CD4-positive, alpha-beta T cell (primary cell): ENCODE measurements around the gene POLR3C. TPM values are rescaled to one million over a fixed set of nuclear protein-coding genes. Genes with fewer than 3 reads are reported as not detected.
A peak's percentile ranks its signal among the peaks of the same experiment; 100 is the strongest.

Experiments
- ATAC-seq: fragments of 200-7000 bp; cut with Tn5 transposase; one replicate; pipeline ENCODE4 v1.10.0; 2022; ENCODE audit warnings: mild to moderate bottlenecking; ENCODE audit not compliant: poor library complexity
- CTCF ChIA-PET: fragments of 350-600 bp; sonication (Branson Sonifier 250); formaldehyde crosslinking; loops from one replicate; lab custom pipeline; 2021; ENCODE audit warnings: antibody characterized with exemption, inconsistent platforms; lab: Charles Lee
- POLR2A ChIA-PET: fragments of 350-600 bp; sonication (Branson Sonifier 250); formaldehyde crosslinking; loops from one replicate; lab custom pipeline; 2021; ENCODE audit warnings: antibody characterized with exemption, inconsistent platforms; lab: Charles Lee
- DNase-seq, 14 experiments: peaks; one replicate each; pipeline ENCODE4 v3.0.0-alpha.2; 2013 to 2020; ENCODE audit warnings: mixed read lengths in 2 of 14
- H3K27ac ChIP-seq, 2 donors: one replicate each; pipeline versions ENCODE4 v1.5.1 to v1.7.0; 2013; ENCODE audit warnings: low read length in 2 of 2, low read depth in 1 of 2, mild to moderate bottlenecking in 1 of 2
- H3K27me3 ChIP-seq, 2 experiments: 1 replicate in 1 of 2; 2 replicates in 1 of 2; pipeline versions ENCODE4 v1.6.1 to v1.7.0; 2013; ENCODE audit warnings: low read length in 2 of 2, control low read depth in 1 of 2, mild to moderate bottlenecking in 1 of 2, moderate library complexity in 1 of 2; ENCODE audit not compliant: insufficient read depth in 2 of 2, control insufficient read depth in 1 of 2
- H3K36me3 ChIP-seq: one replicate; pipeline ENCODE4 v1.6.1; 2013; ENCODE audit warnings: low read length, control low read depth; ENCODE audit not compliant: insufficient read depth
- H3K4me1 ChIP-seq: one replicate; pipeline ENCODE4 v1.6.1; 2013; ENCODE audit warnings: low read length, control low read depth; ENCODE audit not compliant: insufficient read depth
- H3K4me3 ChIP-seq: one replicate; pipeline ENCODE4 v1.5.1; 2013; ENCODE audit warnings: mild to moderate bottlenecking, low read length, moderate library complexity
- H3K9me3 ChIP-seq, 2 experiments: 1 replicate in 1 of 2; 2 replicates in 1 of 2; pipeline versions ENCODE4 v1.6.1 to v1.7.0; 2013; ENCODE audit warnings: low read length in 2 of 2, mild to moderate bottlenecking in 2 of 2, control low read depth in 1 of 2, moderate library complexity in 1 of 2; ENCODE audit not compliant: control insufficient read depth in 1 of 2, insufficient read depth in 1 of 2
- H3K27ac Mint-ChIP-seq: one replicate; pipeline ENCODE4 v1.8.0; 2020; ENCODE audit warnings: mixed read lengths
- H3K27me3 Mint-ChIP-seq: one replicate; pipeline ENCODE4 v1.8.0; 2021; ENCODE audit warnings: mixed read lengths
- H3K36me3 Mint-ChIP-seq: one replicate; pipeline ENCODE4 v1.8.0; 2021; ENCODE audit warnings: low read depth, mixed read lengths
- H3K4me1 Mint-ChIP-seq: one replicate; pipeline ENCODE4 v1.8.0; 2021; ENCODE audit warnings: low read depth, mixed read lengths
- H3K4me3 Mint-ChIP-seq: one replicate; pipeline ENCODE4 v1.8.0; 2020; ENCODE audit warnings: mild to moderate bottlenecking, mixed read lengths
- H3K9me3 Mint-ChIP-seq: one replicate; pipeline ENCODE4 v1.8.0; 2020; ENCODE audit warnings: mixed read lengths
- CTCF ChIP-seq: fragments of 200-600 bp; IDR thresholded peaks from one replicate; pipeline ENCODE4 v1.8.0; 2022; ENCODE audit warnings: antibody characterized with exemption, mild to moderate bottlenecking
- intact Hi-C, 2 experiments: fragments of 100-400 bp; cut with DNase I in 1 of 2; cut with micrococcal nuclease in 1 of 2; formaldehyde crosslinking; loops; one replicate each; pipeline versions ENCODE4 v1.15.1 to v1.9.0; 2023 to 2025; cut with DNase I, micrococcal nuclease
- total RNA-seq, 174 experiments: library from RNA in 2 of 174; stranded (reverse) in 2 of 174; gene quantifications; one replicate each; pipeline ENCODE4 v1.2.3 and lab custom pipeline; 2021 to 2026

Gene POLR3C
- total RNA-seq, 2 experiments from 2014 or later, result 18.6 to 19.9 TPM

GRCh38 chr1:145879775-145880174, 55.8 kb downstream of the POLR3C start:
- peaks cover 4% of the 10 kb centered on the region for H3K4me1 Mint-ChIP-seq
- Histone ChIP-seq H3K4me3 (no peak overlapping the region), H3K27ac (no peak overlapping the region), H3K36me3 (no peaks in the 10 kb centered on the region), H3K4me1 (no peaks in the 10 kb centered on the region), H3K27me3 (peaks cover 13 to 18% of the 10 kb centered on the region in 2 experiments), H3K9me3 (no peaks in the 10 kb centered on the region)
- no peaks in the 10 kb centered on the region for H3K9me3 Mint-ChIP-seq
- POLR2A ChIA-PET, result interaction anchor here (3.3 kb wide), 1 partner anchor 21 kb away, joined by 13 read pairs; the partner anchor contains the start of gene PIAS3
- ATAC-seq, result no peak
- H3K27ac Mint-ChIP-seq, result no peak overlapping the region
- CTCF ChIA-PET, result interaction anchor here (1.1 to 2.7 kb wide), 2 partner anchors 12 to 34 kb away, joined by 3 to 12 read pairs; partner anchors contain the start of gene NUDT17
- H3K36me3 Mint-ChIP-seq, result no peaks in the 10 kb centered on the region
- peaks cover 25% of the 10 kb centered on the region for H3K27me3 Mint-ChIP-seq
- no peak for TF ChIP-seq CTCF
- intact Hi-C loops, result no loop called here
- H3K4me3 Mint-ChIP-seq, result no peak overlapping the region
- DNase-seq, result no peak

GRCh38 chr1:145884675-145885074, 60.7 kb downstream of the POLR3C start:
- CTCF ChIA-PET, result interaction anchor here (2.6 kb wide), 1 partner anchor 39 kb away, joined by 17 read pairs; the partner anchor contains the start of gene NUDT17

GRCh38 chr1:145885738-145886287, 61.8 kb downstream of the POLR3C start, which contains the start of gene ANKRD35:
ANKRD35 (minus strand) TSS chr1:145885866; CDS start chr1:145885758, 108 bp downstream.
- Histone ChIP-seq H3K4me1 (peaks cover 17% of the 10 kb centered on the region), H3K36me3 (no peaks in the 10 kb centered on the region), H3K27me3 (peaks cover 14 to 22% of the 10 kb centered on the region in 2 experiments), H3K27ac (no peak within 1 kb of the TSS), H3K9me3 (no peaks in the 10 kb centered on the region), H3K4me3 (peak within 1 kb of the TSS; percentile 70)
- CTCF ChIA-PET, result interaction anchor here (0.6 to 2.6 kb wide), 5 partner anchors 14 to 121 kb away, joined by 3 to 17 read pairs (median 4); partner anchors contain the start of gene NUDT17
- Mint-ChIP-seq H3K4me1 (peaks cover 20% of the 10 kb centered on the region), H3K27ac (no peak within 1 kb of the TSS), H3K9me3 (no peaks in the 10 kb centered on the region), H3K27me3 (peaks cover 27% of the 10 kb centered on the region), H3K4me3 (peak within 1 kb of the TSS; percentile 89), H3K36me3 (no peaks in the 10 kb centered on the region)
- POLR2A ChIA-PET, result interaction anchor here (1.0 to 2.3 kb wide), 5 partner anchors 14 to 110 kb away, joined by 3 to 24 read pairs (median 6); partner anchors contain the start of genes LIX1L, NUDT17, PIAS3 and TXNIP
- intact Hi-C loops, result loop anchor here (1.0 to 2.0 kb wide), 3 partner anchors 27 to 31 kb away; partner anchors contain the start of gene PIAS3 (in 2 of the 2)
- TF ChIP-seq CTCF, result no peak
- DNase-seq (peak; percentile 70 to 92 (median 84)), ATAC-seq (peak; percentile 99)

More at GRCh38 chr1:145884675-145885074, 60.7 kb downstream of the POLR3C start:
- Mint-ChIP-seq H3K9me3 (no peaks in the 10 kb centered on the region), H3K36me3 (no peaks in the 10 kb centered on the region), H3K27ac (no peak overlapping the region), H3K27me3 (peaks cover 27% of the 10 kb centered on the region), H3K4me3 (peak overlapping the region; percentile 89), H3K4me1 (peaks cover 20% of the 10 kb centered on the region)
- POLR2A ChIA-PET, result interaction anchor here (2.3 kb wide), 1 partner anchor 27 kb away, joined by 24 read pairs; the partner anchor contains the start of gene PIAS3
- H3K4me3 ChIP-seq, result no peak overlapping the region
- no peaks in the 10 kb centered on the region for H3K9me3 ChIP-seq
- ATAC-seq (no peak), DNase-seq (no peak)
- no peak overlapping the region for H3K27ac ChIP-seq
- peaks cover 17% of the 10 kb centered on the region for H3K4me1 ChIP-seq
- H3K27me3 ChIP-seq, result peaks cover 14 to 22% of the 10 kb centered on the region in 2 experiments
- intact Hi-C loops, result loop anchor here in 1 of 2 experiments (2.0 kb wide), 1 partner anchor 26 kb away; the partner anchor contains the start of gene PIAS3
- TF ChIP-seq CTCF, result no peak
- H3K36me3 ChIP-seq, result no peaks in the 10 kb centered on the region
